ENCODE results near the gene SLC22A4. TPM values are rescaled to one million over a fixed set of nuclear protein-coding genes. Genes with fewer than 3 reads are reported as not detected.

The SLC22A4 gene
- total RNA-seq, 1 donor from 2014 or later = 0.06 TPM

GRCh38 chr5:132313366-132313765, 19.2 kb downstream of the SLC22A4 start:
- H3K9me3 ChIP-seq (ENCODE audit: low read depth) = no peaks in the 10 kb centered on the region
- H3K79me2 ChIP-seq (ENCODE audit: low read depth) = no peaks in the 10 kb centered on the region
- Mint-ChIP-seq H3K4me1 (peaks cover 6% of the 10 kb centered on the region), H3K9me3 (no peaks in the 10 kb centered on the region), H3K27ac (no peak overlapping the region), H3K4me3 (no peak overlapping the region), H3K36me3 (no peaks in the 10 kb centered on the region), H3K27me3 (ENCODE audit: insufficient read depth, low read depth) (peaks cover 6% of the 10 kb centered on the region)
- no peak overlapping the region for H3K4me3 ChIP-seq
- H3K4me2 ChIP-seq = no peak overlapping the region
- no peaks in the 10 kb centered on the region for H3K4me1 ChIP-seq
- no peak overlapping the region for H3K27ac ChIP-seq
- no peaks in the 10 kb centered on the region for H4K20me1 ChIP-seq (ENCODE audit: low read depth)
- no peaks in the 10 kb centered on the region for H3K27me3 ChIP-seq
- no peaks in the 10 kb centered on the region for H3F3A ChIP-seq (ENCODE audit: low read depth)
- DNase-seq (ENCODE audit: low spot score) = no peak
- no peak for TF ChIP-seq CTCF (IDR thresholded peaks at IDR 0.05)
- no peak for TF ChIP-seq EZH2phosphoT487 (IDR thresholded peaks at IDR 0.05)
- H2AFZ ChIP-seq (replicated peaks) = no peak overlapping the region
- H3K9ac ChIP-seq = no peak overlapping the region
- H3K36me3 ChIP-seq = no peaks in the 10 kb centered on the region

- Mint-ChIP-seq H3K4me1 (peaks cover 6% of the 10 kb centered on the region), H3K9me3 (no peaks in the 10 kb centered on the region), H3K27me3 (ENCODE audit: insufficient read depth, low read depth) (peaks cover 2% of the 10 kb centered on the region), H3K36me3 (no peaks in the 10 kb centered on the region), H3K4me3 (no peak overlapping the region), H3K27ac (no peak overlapping the region)
- no peaks in the 10 kb centered on the region for H3K9me3 ChIP-seq (ENCODE audit: low read depth)
- H3F3A ChIP-seq (ENCODE audit: low read depth) = no peaks in the 10 kb centered on the region
- H3K79me2 ChIP-seq (ENCODE audit: low read depth) = no peaks in the 10 kb centered on the region
- no peak overlapping the region for H3K27ac ChIP-seq
- H3K4me2 ChIP-seq = no peak overlapping the region
- H2AFZ ChIP-seq (replicated peaks) = no peak overlapping the region
- no peak for DNase-seq (ENCODE audit: low spot score)
- no peaks in the 10 kb centered on the region for H3K27me3 ChIP-seq
- no peaks in the 10 kb centered on the region for H4K20me1 ChIP-seq (ENCODE audit: low read depth)
- no peaks in the 10 kb centered on the region for H3K36me3 ChIP-seq
- no peak overlapping the region for H3K4me3 ChIP-seq
- TF ChIP-seq EZH2phosphoT487 (IDR thresholded peaks at IDR 0.05) (no peak), EZH2 (IDR thresholded peaks at IDR 0.05) (no peak), CTCF (IDR thresholded peaks at IDR 0.05) (no peak)
- no peak overlapping the region for H3K9ac ChIP-seq
- H3K4me1 ChIP-seq = no peaks in the 10 kb centered on the region
Measured at GRCh38 chr5:132313961-132314432, 19.8 kb downstream of the SLC22A4 start.

DNA sequence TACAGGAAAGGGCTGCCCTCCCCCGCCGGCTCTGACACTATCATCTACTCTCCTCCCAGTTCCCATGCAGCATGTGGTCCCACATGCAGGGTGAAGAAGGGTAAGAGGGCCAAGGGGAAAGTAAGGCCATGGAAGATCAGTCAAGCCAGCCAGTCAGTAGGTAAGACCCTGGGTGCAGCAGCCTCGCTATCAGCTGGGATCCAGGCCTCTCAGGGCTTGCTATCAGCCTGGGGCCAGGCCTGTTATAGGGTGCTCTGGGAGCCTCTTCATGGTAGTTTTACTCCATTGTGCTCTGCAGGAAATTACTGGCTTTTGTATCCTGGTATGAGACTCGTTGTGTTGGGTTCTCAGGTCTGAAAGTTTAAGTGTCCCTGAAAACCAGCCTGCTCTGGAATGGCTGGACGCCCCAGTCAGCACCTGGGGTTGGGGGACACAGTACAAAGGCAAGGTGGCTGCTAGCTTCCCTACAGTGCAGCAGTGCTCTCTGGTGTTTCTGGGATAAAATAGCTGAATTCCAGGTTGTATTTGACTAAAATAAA, 21.4 kb downstream of the SLC22A4 start:
- no peaks in the 10 kb centered on the region for H3K9me3 Mint-ChIP-seq
- Histone ChIP-seq H3K27ac (no peak overlapping the region), H3F3A (ENCODE audit: low read depth) (no peaks in the 10 kb centered on the region)

More for the DNA sequence above, 21.4 kb downstream of the SLC22A4 start:
- no peak overlapping the region for H3K4me2 ChIP-seq
- Mint-ChIP-seq H3K27ac (no peak overlapping the region), H3K27me3 (ENCODE audit: insufficient read depth, low read depth) (peaks cover 2% of the 10 kb centered on the region), H3K4me3 (no peak overlapping the region), H3K4me1 (peaks cover 3% of the 10 kb centered on the region), H3K36me3 (no peaks in the 10 kb centered on the region)
- H3K4me1 ChIP-seq = no peaks in the 10 kb centered on the region
- H3K9me3 ChIP-seq (ENCODE audit: low read depth) = no peaks in the 10 kb centered on the region
- no peak overlapping the region for H2AFZ ChIP-seq (replicated peaks)
- H3K36me3 ChIP-seq = no peaks in the 10 kb centered on the region
- no peaks in the 10 kb centered on the region for H3K27me3 ChIP-seq
- no peaks in the 10 kb centered on the region for H4K20me1 ChIP-seq (ENCODE audit: low read depth)
- H3K79me2 ChIP-seq (ENCODE audit: low read depth) = no peaks in the 10 kb centered on the region
- no peak overlapping the region for H3K9ac ChIP-seq
- TF ChIP-seq EZH2 (IDR thresholded peaks at IDR 0.05) (no peak), EZH2phosphoT487 (IDR thresholded peaks at IDR 0.05) (no peak), CTCF (IDR thresholded peaks at IDR 0.05) (no peak)
- DNase-seq (ENCODE audit: low spot score) = no peak
- no peak overlapping the region for H3K4me3 ChIP-seq
